ENCODE measurements around the gene MAST2. TPM values are rescaled to one million over a fixed set of nuclear protein-coding genes. Genes with fewer than 3 reads are reported as not detected.

MAST2 gene
- total and polyA plus RNA-seq, 9 of the 15 experiments (the other 6 are each of a cell fraction or from before 2014, with no cell fraction given): 0.73 to 32.0 (median 17.8) TPM

DNA sequence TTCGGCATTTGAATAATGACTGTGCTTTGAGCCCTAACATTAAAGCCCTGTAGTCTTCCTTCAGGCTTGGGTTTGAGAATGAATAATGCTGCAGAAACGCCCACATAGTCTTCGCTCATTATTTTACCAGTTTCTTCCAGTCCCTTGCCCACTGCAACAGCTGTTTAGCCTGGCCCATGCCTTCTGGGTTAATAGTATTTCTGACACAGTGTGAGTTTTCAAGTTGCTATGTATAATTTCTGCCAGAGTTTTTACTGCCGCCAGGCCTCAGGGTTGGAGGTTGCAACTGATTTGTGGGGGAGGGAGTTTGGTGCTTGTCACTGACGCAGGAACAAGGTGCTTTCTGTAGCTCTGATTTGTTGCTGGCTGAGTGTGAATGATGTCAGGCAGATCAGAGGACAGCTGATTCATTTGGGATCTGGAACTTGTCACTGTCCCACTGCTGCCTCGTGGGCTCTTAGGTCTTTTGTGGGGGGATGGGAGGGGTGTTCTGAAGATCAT lies 109.8 kb downstream of the MAST2 start (continued):
- no peak for TF ChIP-seq STAG1 (CRISPR knock-in tag; IDR thresholded peaks at IDR 0.05; ENCODE audit: borderline replicate concordance)
- TF ChIP-seq JUN (IDR thresholded peaks at IDR 0.05; ENCODE audit: borderline replicate concordance, low read depth, low read length): peak; percentile 74; the same call in 1 of the 2 replicates
- no peak for TF ChIP-seq JUN (CRISPR knock-in tag; IDR thresholded peaks at IDR 0.05; ENCODE audit: borderline replicate concordance)
- no peak for TF ChIP-seq TCF3 (CRISPR knock-in tag; IDR thresholded peaks at IDR 0.05)
- TF ChIP-seq MEIS2 (IDR thresholded peaks at IDR 0.05; ENCODE audit: partially characterized antibody): peak; percentile 90
- no peak for TF ChIP-seq ARID4B (CRISPR knock-in tag; IDR thresholded peaks at IDR 0.05)
